Testis (tissue), 3 donors: ENCODE data around the gene POLD3. TPM values are rescaled to one million over a fixed set of nuclear protein-coding genes. Genes with fewer than 3 reads are reported as not detected.

Source experiments
- DNase-seq: peaks from one replicate; pipeline ENCODE4 v3.0.0-alpha.2; 2019
- H3K27ac ChIP-seq, 2 donors: fragments of 200-600 bp; sonication (generic); one replicate each; pipeline ENCODE4 v1.5.1; 2019
- H3K27me3 ChIP-seq: fragments of 200-600 bp; sonication (generic); one replicate; pipeline ENCODE4 v1.5.1; 2019
- H3K36me3 ChIP-seq: fragments of 200-600 bp; sonication (generic); one replicate; pipeline ENCODE4 v1.5.1; 2017; ENCODE audit warnings: low read depth; ENCODE audit errors: missing control alignments
- H3K4me1 ChIP-seq: fragments of 200-600 bp; sonication (generic); one replicate; pipeline ENCODE4 v1.5.1; 2019
- H3K4me3 ChIP-seq, 2 donors: fragments of 200-600 bp; sonication (generic); one replicate each; pipeline ENCODE4 v1.5.1; 2017 to 2019
- H3K9me3 ChIP-seq: fragments of 200-600 bp; sonication (generic); one replicate; pipeline ENCODE4 v1.5.1; 2017
- CTCF ChIP-seq, 3 experiments: fragments of 450-650 bp in 2 of 3; fragments of 200-600 bp in 1 of 3; sonication (generic) in 1 of 3; IDR thresholded peaks; one replicate each; pipeline ENCODE4 v1.5.1; 2016 to 2019; ENCODE audit warnings: antibody characterized with exemption in 3 of 3, mild to moderate bottlenecking in 2 of 3, moderate library complexity in 1 of 3
- POLR2A ChIP-seq: fragments of 450-650 bp; IDR thresholded peaks from one replicate; pipeline ENCODE4 v1.6.1; 2017; ENCODE audit warnings: antibody characterized with exemption, mild to moderate bottlenecking, moderate library complexity
- WGBS, 2 donors: methylation state at CpG; one replicate each; pipeline ENCODE4 v1.1.5; 2018; 5-methylcytosine and 5-hydroxymethylcytosine counted together
- intact Hi-C: fragments of 100-400 bp; cut with DNase I; formaldehyde crosslinking; loops from one replicate; pipeline ENCODE4 v1.15.1; 2023; ENCODE audit warnings: low total_unique reads
- polyA plus RNA-seq: library from polyadenylated mRNA; stranded (reverse); fragments of 350-450 nt; fragmentation: Illumina TruSeq; extraction: RNeasy Lipid Tissue Mini Kit (QIAGEN cat#74804); gene quantifications from one replicate; pipeline ENCODE4 v1.2.3, GENCODE V29; 2014; ENCODE audit warnings: low read depth, low replicate concordance; ENCODE audit not compliant: insufficient read depth
- total RNA-seq, 2 donors: library from RNA; depleted of rRNA; stranded (reverse); fragments of >200 nt; gene quantifications; one replicate each; pipeline ENCODE4 v1.2.3, GENCODE V29; 2016

Gene POLD3
- total and polyA plus RNA-seq, 3 donors from 2014 or later, result 25.2 to 36.3 (median 32.9) TPM

- DNase-seq, result no peak
- Histone ChIP-seq H3K27ac (no peak overlapping the region), H3K9me3 (no peaks in the 10 kb centered on the region), H3K4me1 (no peaks in the 10 kb centered on the region), H3K27me3 (no peaks in the 10 kb centered on the region), H3K4me3 (no peak overlapping the region), H3K36me3 (no peaks in the 10 kb centered on the region)
- intact Hi-C loops, result no loop called here
- WGBS, 2 donors, result 84 to 91% methylated on average over 5 of the region's 5 CpGs
- no peak for TF ChIP-seq POLR2A
- no peak for TF ChIP-seq CTCF (IDR thresholded peaks at IDR 0.05)
Observed at GRCh38 chr11:74566146-74566960, 26.0 kb upstream of the POLD3 start.

GRCh38 chr11:74568028-74568427 is 24.4 kb upstream of the POLD3 start:
- Histone ChIP-seq H3K27ac (no peak overlapping the region), H3K36me3 (no peaks in the 10 kb centered on the region), H3K9me3 (no peaks in the 10 kb centered on the region), H3K4me1 (no peaks in the 10 kb centered on the region), H3K27me3 (no peaks in the 10 kb centered on the region), H3K4me3 (no peak overlapping the region)
- no peak for DNase-seq
- intact Hi-C loops, result no loop called here
- WGBS, 2 donors, result 83 to 100% methylated on average over 1 of the region's 1 CpG
- TF ChIP-seq CTCF (IDR thresholded peaks at IDR 0.05), result no peak
- no peak for TF ChIP-seq POLR2A

GRCh38 chr11:74570266-74571061 is 21.9 kb upstream of the POLD3 start:
- H3K36me3 ChIP-seq, result no peaks in the 10 kb centered on the region
- H3K9me3 ChIP-seq, result no peaks in the 10 kb centered on the region
- WGBS, 2 donors, result 63 to 67% methylated on average over 8 of the region's 8 CpGs
- no peaks in the 10 kb centered on the region for H3K4me1 ChIP-seq
- TF ChIP-seq POLR2A (no peak), CTCF (IDR thresholded peaks at IDR 0.05) (peak; percentile 36 to 76 (median 42))
- intact Hi-C loops, result no loop called here
- peak; percentile 69 for DNase-seq
- no peak overlapping the region for H3K27ac ChIP-seq
- H3K27me3 ChIP-seq, result no peaks in the 10 kb centered on the region
- H3K4me3 ChIP-seq, result no peak overlapping the region

GRCh38 chr11:74571062-74571399 is 21.4 kb upstream of the POLD3 start:
- 56 to 61% methylated on average over 2 of the region's 2 CpGs for WGBS, 2 donors

More at GRCh38 chr11:74571062-74571399, 21.4 kb upstream of the POLD3 start:
- no peak overlapping the region for H3K27ac ChIP-seq
- H3K4me1 ChIP-seq, result no peaks in the 10 kb centered on the region
- H3K27me3 ChIP-seq, result no peaks in the 10 kb centered on the region
- H3K4me3 ChIP-seq, result no peak overlapping the region
- H3K9me3 ChIP-seq, result no peaks in the 10 kb centered on the region
- TF ChIP-seq POLR2A (no peak), CTCF (IDR thresholded peaks at IDR 0.05) (no peak)
- no peaks in the 10 kb centered on the region for H3K36me3 ChIP-seq
- intact Hi-C loops, result no loop called here
- no peak for DNase-seq
